ENCODE results near the gene MAGI2. TPM values are rescaled to one million over a fixed set of nuclear protein-coding genes. Genes with fewer than 3 reads are reported as not detected.

MAGI2 gene
- total RNA-seq, 1 experiment from 2014 or later: 0.34 TPM

GRCh38 chr7:78062214-78062613 is 1391.3 kb downstream of the MAGI2 start:
- Histone ChIP-seq H3K4me3 (ENCODE audit: low read depth, low read length, poor library complexity, severe bottlenecking) (no peak overlapping the region), H3K4me1 (ENCODE audit: insufficient read depth, low read length, poor library complexity, severe bottlenecking) (no peaks in the 10 kb centered on the region), H3K27ac (ENCODE audit: low read depth, low read length, poor library complexity, severe bottlenecking) (no peak overlapping the region), H3K9me3 (ENCODE audit: low read depth, low read length, poor library complexity, severe bottlenecking) (no peaks in the 10 kb centered on the region), H3K36me3 (ENCODE audit: insufficient read depth, low read length, poor library complexity, severe bottlenecking) (no peaks in the 10 kb centered on the region), H3K27me3 (replicated peaks; ENCODE audit: insufficient read depth, low read depth, low read length, poor library complexity) (peaks cover 7% of the 10 kb centered on the region)
- ChIA-PET CTCF (no interaction called here), POLR2A (ENCODE audit: low non-redundant PET) (no interaction called here)
- no peak for DNase-seq (ENCODE audit: low spot score)
- no TSS peak for BruUV-seq (replicated peaks)
- no peak for TF ChIP-seq CTCF (conservative IDR thresholded peaks at IDR 0.05; ENCODE audit: low read depth, low read length)
- no peak for TF ChIP-seq EZH2 (IDR thresholded peaks at IDR 0.05; ENCODE audit: borderline replicate concordance, low read depth, low read length, poor library complexity, severe bottlenecking)
- intact Hi-C loops (cut with micrococcal nuclease; ENCODE audit: unreplicated experiment): no loop called here

GRCh38 chr7:78057571-78057970 is 1395.9 kb downstream of the MAGI2 start:
- Histone ChIP-seq H3K9me3 (ENCODE audit: low read depth, low read length, poor library complexity, severe bottlenecking) (no peaks in the 10 kb centered on the region), H3K4me1 (ENCODE audit: insufficient read depth, low read length, poor library complexity, severe bottlenecking) (no peaks in the 10 kb centered on the region), H3K27ac (ENCODE audit: low read depth, low read length, poor library complexity, severe bottlenecking) (no peak overlapping the region), H3K36me3 (ENCODE audit: insufficient read depth, low read length, poor library complexity, severe bottlenecking) (no peaks in the 10 kb centered on the region), H3K4me3 (ENCODE audit: low read depth, low read length, poor library complexity, severe bottlenecking) (no peak overlapping the region), H3K27me3 (replicated peaks; ENCODE audit: insufficient read depth, low read depth, low read length, poor library complexity) (peaks cover 7% of the 10 kb centered on the region)
- POLR2A ChIA-PET (ENCODE audit: low non-redundant PET): interaction anchor here (0.6 kb wide), 1 partner anchor 26 kb away, joined by 3 read pairs; no protein-coding TSS in a partner anchor
- intact Hi-C loops (cut with micrococcal nuclease; ENCODE audit: unreplicated experiment): no loop called here
- CTCF ChIA-PET: no interaction called here
- no TSS peak for BruUV-seq (replicated peaks)
- DNase-seq (ENCODE audit: low spot score): no peak
- TF ChIP-seq EZH2 (IDR thresholded peaks at IDR 0.05; ENCODE audit: borderline replicate concordance, low read depth, low read length, poor library complexity, severe bottlenecking) (no peak), CTCF (conservative IDR thresholded peaks at IDR 0.05; ENCODE audit: low read depth, low read length) (no peak)

GRCh38 chr7:78055599-78055998 is 1397.9 kb downstream of the MAGI2 start:
- H3K4me1 ChIP-seq (ENCODE audit: insufficient read depth, low read length, poor library complexity, severe bottlenecking): no peaks in the 10 kb centered on the region
- H3K27me3 ChIP-seq (replicated peaks; ENCODE audit: insufficient read depth, low read depth, low read length, poor library complexity): peaks cover 7% of the 10 kb centered on the region
- H3K27ac ChIP-seq (ENCODE audit: low read depth, low read length, poor library complexity, severe bottlenecking): no peak overlapping the region
- intact Hi-C loops (cut with micrococcal nuclease; ENCODE audit: unreplicated experiment): no loop called here
- ChIA-PET CTCF (no interaction called here), POLR2A (ENCODE audit: low non-redundant PET) (no interaction called here)
- no TSS peak for BruUV-seq (replicated peaks)
- DNase-seq (ENCODE audit: low spot score): no peak
- no peaks in the 10 kb centered on the region for H3K36me3 ChIP-seq (ENCODE audit: insufficient read depth, low read length, poor library complexity, severe bottlenecking)
- no peak overlapping the region for H3K4me3 ChIP-seq (ENCODE audit: low read depth, low read length, poor library complexity, severe bottlenecking)
- TF ChIP-seq CTCF (conservative IDR thresholded peaks at IDR 0.05; ENCODE audit: low read depth, low read length): no peak
- no peak for TF ChIP-seq EZH2 (IDR thresholded peaks at IDR 0.05; ENCODE audit: borderline replicate concordance, low read depth, low read length, poor library complexity, severe bottlenecking)
- no peaks in the 10 kb centered on the region for H3K9me3 ChIP-seq (ENCODE audit: low read depth, low read length, poor library complexity, severe bottlenecking)

All from A673 (cell line).